ENCODE results near the gene TOX3.

DNA sequence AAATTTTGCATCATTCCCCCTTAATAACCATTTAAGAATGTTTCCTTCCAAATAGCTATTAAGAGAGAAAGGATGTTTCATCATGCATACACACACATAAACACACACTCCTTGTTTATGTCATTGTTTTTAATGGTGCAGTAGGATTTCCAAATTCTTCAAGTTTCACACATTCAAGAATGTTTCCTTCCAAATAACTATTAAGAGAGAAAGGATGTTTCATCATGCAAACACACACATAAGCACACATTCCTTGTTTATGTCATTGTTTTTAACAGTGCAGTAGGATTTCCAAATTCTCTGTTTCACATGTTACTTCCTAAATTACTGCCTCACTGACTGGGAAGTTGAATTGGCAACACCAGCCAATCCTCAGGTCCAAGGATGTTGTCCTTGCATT is 7.8 kb downstream of the TOX3 start:
- TF ChIP-seq ZNF384 (IDR thresholded peaks at IDR 0.05) (no peak), ELF4 (IDR thresholded peaks at IDR 0.05) (no peak), BHLHE40 (IDR thresholded peaks at IDR 0.05; ENCODE audit: borderline replicate concordance) (no peak), CTBP1 (IDR thresholded peaks at IDR 0.05; ENCODE audit: borderline replicate concordance) (no peak), SP1 (IDR thresholded peaks at IDR 0.05) (no peak), SUZ12 (IDR thresholded peaks at IDR 0.05) (no peak)

Data from HEK293T (cell line).